SIG-M5 treated with dmso at 0.1 percent for 504 hours (cell line): Measurements from ENCODE around the gene IL20RB.
"Not testable (repeated sequence)": the region's sequence is repeated elsewhere in the genome, so short reads cannot be mapped to it uniquely, and the experiment has no call there.

Source experiments
- DNase-seq: peaks from one replicate; lab custom pipeline; 2025; ENCODE audit not compliant: unreplicated experiment; lab: John Stamatoyannopoulos, UW

The IL20RB gene

GRCh38 chr3:136943436-136943835, 14.3 kb upstream of the IL20RB start:
- DNase-seq, result no peak

GRCh38 chr3:136946978-136947377, 10.8 kb upstream of the IL20RB start:
- no peak for DNase-seq

- DNase-seq, result no peak
These were observed 10.3 kb upstream of the IL20RB start for GRCh38 chr3:136947477-136947876.

GRCh38 chr3:136949146-136949545, 8.6 kb upstream of the IL20RB start:
- no peak for DNase-seq

- DNase-seq, result no peak
These were observed 8.1 kb upstream of the IL20RB start for GRCh38 chr3:136949708-136950107.

GRCh38 chr3:136950623-136951022, 7.2 kb upstream of the IL20RB start:
- DNase-seq, result no peak

GRCh38 chr3:136952292-136952691, 5.5 kb upstream of the IL20RB start:
- no peak for DNase-seq

- no peak for DNase-seq
These were observed 3.5 kb upstream of the IL20RB start for GRCh38 chr3:136954251-136954650.

- no peak for DNase-seq
These were observed 2.6 kb upstream of the IL20RB start for GRCh38 chr3:136954980-136955780.

- DNase-seq, result no peak
These were observed 2.0 kb upstream of the IL20RB start for GRCh38 chr3:136955813-136956212.

- DNase-seq, result no peak
These were observed 812 bp upstream of the IL20RB start for GRCh38 chr3:136956971-136957370.

GRCh38 chr3:136958939-136959338, 1.2 kb downstream of the IL20RB start:
- no peak for DNase-seq

- DNase-seq, result no peak
These were observed 1.8 kb downstream of the IL20RB start for GRCh38 chr3:136959599-136959998.

GRCh38 chr3:136960838-136961836, 3.4 kb downstream of the IL20RB start:
- no peak for DNase-seq

- DNase-seq, result no peak
These were observed 5.1 kb downstream of the IL20RB start for GRCh38 chr3:136962927-136963326.

- DNase-seq, result not testable (repeated sequence)
These were observed 11.8 kb downstream of the IL20RB start for GRCh38 chr3:136969539-136969938.

GRCh38 chr3:136973352-136973751, 15.6 kb downstream of the IL20RB start:
- no peak for DNase-seq

- no peak for DNase-seq
These were observed 16.9 kb downstream of the IL20RB start for GRCh38 chr3:136974670-136975069.

GRCh38 chr3:136979204-136979603, 21.4 kb downstream of the IL20RB start:
- no peak for DNase-seq

- no peak for DNase-seq
These were observed 21.9 kb downstream of the IL20RB start for GRCh38 chr3:136979684-136980083.

- no peak for DNase-seq
These were observed 24.2 kb downstream of the IL20RB start for GRCh38 chr3:136982033-136982432.
